ENCODE data around the gene COLEC12. TPM values are rescaled to one million over a fixed set of nuclear protein-coding genes. Genes with fewer than 3 reads are reported as not detected.

Gene COLEC12
- total RNA-seq (2013), result 2.1 TPM
- polyA plus RNA-seq (under 1 TPM; 0.21 to 0.47 (median 0.35) TPM), polyA minus RNA-seq (0.14 and 0.40 TPM in 2 replicates), total RNA-seq (0.06 to 2.6 (median 2.0) reads per million in 11 experiments)

DNA sequence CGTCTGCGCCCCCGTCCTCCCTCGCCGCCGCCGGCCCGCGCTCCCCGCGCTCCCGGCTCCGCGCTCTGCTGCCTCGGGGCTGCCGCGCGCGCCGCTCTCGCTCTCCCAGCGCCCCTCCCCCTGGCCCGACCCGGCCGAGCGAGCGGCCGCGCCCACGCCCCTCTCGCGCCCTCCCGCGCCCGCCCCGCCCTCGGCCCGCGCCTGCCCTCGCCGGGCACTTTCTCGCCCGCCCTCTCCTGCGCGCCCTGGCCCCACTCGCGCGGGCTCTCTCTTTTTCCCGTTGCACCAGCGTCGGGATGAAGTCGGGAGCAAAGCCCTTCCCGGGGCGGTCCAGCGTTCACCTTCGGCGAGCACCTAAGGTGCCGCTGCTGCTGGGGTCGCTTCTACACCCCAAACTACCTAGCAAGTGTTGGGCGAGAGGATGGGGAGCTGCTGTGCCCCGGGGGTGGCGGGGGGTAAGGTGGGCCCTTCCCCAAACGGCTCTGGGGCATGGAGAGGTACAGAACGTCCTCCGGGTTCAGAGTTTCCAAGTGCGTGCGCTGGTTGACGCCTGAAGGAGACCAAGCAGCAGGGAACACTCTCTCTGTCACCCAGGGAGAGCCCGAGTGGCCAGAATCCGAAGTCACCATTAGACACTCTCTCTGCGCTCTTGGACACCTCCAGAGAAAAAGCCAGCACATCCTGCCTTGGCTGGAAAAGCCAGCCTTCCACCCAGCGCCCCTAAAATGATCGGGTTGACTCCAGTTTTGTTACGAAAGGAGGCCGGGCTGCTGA lies at the start of gene COLEC12:
COLEC12 (minus strand) TSS at position 70 of the 774 bp plus-strand sequence. CDS start 187 bp downstream, outside the sequence.
- peak within 1 kb of the TSS in 2 of 7 donors; percentile 5 to 53 for H3K27ac Mint-ChIP-seq
- TF ChIP-seq, protein P1, sequence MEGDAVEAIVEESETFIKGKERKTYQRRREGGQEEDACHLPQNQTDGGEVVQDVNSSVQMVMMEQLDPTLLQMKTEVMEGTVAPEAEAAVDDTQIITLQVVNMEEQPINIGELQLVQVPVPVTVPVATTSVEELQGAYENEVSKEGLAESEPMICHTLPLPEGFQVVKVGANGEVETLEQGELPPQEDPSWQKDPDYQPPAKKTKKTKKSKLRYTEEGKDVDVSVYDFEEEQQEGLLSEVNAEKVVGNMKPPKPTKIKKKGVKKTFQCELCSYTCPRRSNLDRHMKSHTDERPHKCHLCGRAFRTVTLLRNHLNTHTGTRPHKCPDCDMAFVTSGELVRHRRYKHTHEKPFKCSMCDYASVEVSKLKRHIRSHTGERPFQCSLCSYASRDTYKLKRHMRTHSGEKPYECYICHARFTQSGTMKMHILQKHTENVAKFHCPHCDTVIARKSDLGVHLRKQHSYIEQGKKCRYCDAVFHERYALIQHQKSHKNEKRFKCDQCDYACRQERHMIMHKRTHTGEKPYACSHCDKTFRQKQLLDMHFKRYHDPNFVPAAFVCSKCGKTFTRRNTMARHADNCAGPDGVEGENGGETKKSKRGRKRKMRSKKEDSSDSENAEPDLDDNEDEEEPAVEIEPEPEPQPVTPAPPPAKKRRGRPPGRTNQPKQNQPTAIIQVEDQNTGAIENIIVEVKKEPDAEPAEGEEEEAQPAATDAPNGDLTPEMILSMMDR (IDR thresholded peaks at IDR 0.05), result no peak
- peaks cover 4 to 8% of the 10 kb centered on the region in 2 donors for H3K36me3 Mint-ChIP-seq
- intact Hi-C loops (cut with micrococcal nuclease), result no loop called here
- H2AFZ ChIP-seq (ENCODE audit: insufficient read depth, low read depth, low read length, poor library complexity, severe bottlenecking), result peak within 1 kb of the TSS; percentile 68
- peak within 1 kb of the TSS; percentile 83 to 93 for H3K4me3 Mint-ChIP-seq
- H3K79me2 ChIP-seq (ENCODE audit: insufficient read depth, low read length), result no peaks in the 10 kb centered on the region
- H4K20me1 ChIP-seq (ENCODE audit: insufficient read depth, low read length), result no peaks in the 10 kb centered on the region
- H3K9ac ChIP-seq (ENCODE audit: insufficient read depth, low read length, poor library complexity, severe bottlenecking), result no peak within 1 kb of the TSS
- 2% methylated on average over 64 of the region's 75 CpGs for WGBS (ENCODE audit: insufficient coverage)
- peaks cover 22% of the 10 kb centered on the region for H3K4me1 Mint-ChIP-seq
- no peaks in the 10 kb centered on the region for H3K36me3 ChIP-seq (replicated peaks in 1 of 2; ENCODE audit: control insufficient read depth in 1 of 2, insufficient read depth in 2 of 2, low read length in 2 of 2)
- H3K27me3 ChIP-seq (ENCODE audit: control insufficient read depth in 2 of 2, insufficient read depth in 2 of 2, low read length in 2 of 2), result peaks cover 34 to 66% of the 10 kb centered on the region in 2 donors
- no peak within 1 kb of the TSS for H3K27ac ChIP-seq (ENCODE audit: low read depth in 1 of 2, low read length in 2 of 2)
- H3K9me3 Mint-ChIP-seq, result peaks cover 0 to 14% (median 11%) of the 10 kb centered on the region in 7 donors
- H3K9me3 ChIP-seq (replicated peaks in 1 of 2; ENCODE audit: control insufficient read depth in 1 of 2, insufficient read depth in 1 of 2, low read length in 2 of 2), result peaks cover 0 to 15% of the 10 kb centered on the region in 2 donors
- peaks cover 20 to 24% of the 10 kb centered on the region in 2 donors for H3K4me1 ChIP-seq (ENCODE audit: control insufficient read depth in 1 of 2, insufficient read depth in 2 of 2, low read length in 2 of 2)
- peak within 1 kb of the TSS; percentile 90 for H3K4me2 ChIP-seq (replicated peaks; ENCODE audit: extremely low read depth, low read length, poor library complexity, severe bottlenecking)
- peak within 1 kb of the TSS; percentile 17 to 77 (median 44) for H3K4me3 ChIP-seq (replicated peaks in 1 of 3; ENCODE audit: low read depth in 2 of 3, low read length in 3 of 3)
- no peak for DNase-seq
- H3K27me3 Mint-ChIP-seq (ENCODE audit: low read depth in 3 of 3), result peaks cover 61 to 75% (median 61%) of the 10 kb centered on the region in 3 donors

DNA sequence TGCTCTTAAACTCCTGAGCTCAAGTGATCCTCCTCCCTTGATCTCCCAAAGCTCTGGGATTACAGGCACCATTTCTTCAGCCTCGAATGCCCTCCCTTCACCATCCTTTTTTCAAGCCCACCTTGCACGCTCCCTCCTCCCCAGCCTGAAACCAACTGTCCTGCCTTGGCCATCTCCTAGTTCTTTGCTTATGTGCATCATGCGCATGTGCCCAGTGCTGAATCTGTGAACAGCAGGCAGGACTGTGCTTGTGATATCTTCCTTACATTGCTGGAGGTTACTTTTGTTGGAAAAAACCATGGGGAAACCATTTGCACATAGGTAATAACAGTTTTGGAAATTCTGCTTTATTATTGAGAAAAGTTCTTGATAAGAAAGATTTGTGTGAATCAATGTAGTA lies 49.5 kb upstream of the COLEC12 start:
- no peak overlapping the region for H3K27ac ChIP-seq (ENCODE audit: low read depth in 1 of 2, low read length in 2 of 2)
- H3K36me3 Mint-ChIP-seq, result no peaks in the 10 kb centered on the region
- H3K9ac ChIP-seq (ENCODE audit: insufficient read depth, low read length, poor library complexity, severe bottlenecking), result no peak overlapping the region
- intact Hi-C loops (cut with micrococcal nuclease), result no loop called here
- no peak overlapping the region for H3K4me2 ChIP-seq (replicated peaks; ENCODE audit: extremely low read depth, low read length, poor library complexity, severe bottlenecking)
- no peak overlapping the region for H3K4me3 ChIP-seq (replicated peaks in 1 of 3; ENCODE audit: low read depth in 2 of 3, low read length in 3 of 3)
- no peaks in the 10 kb centered on the region for H3K4me1 Mint-ChIP-seq
- no peak overlapping the region for H3K4me3 Mint-ChIP-seq
- no peaks in the 10 kb centered on the region for H3K79me2 ChIP-seq (ENCODE audit: insufficient read depth, low read length)
- no peak overlapping the region for H2AFZ ChIP-seq (ENCODE audit: insufficient read depth, low read depth, low read length, poor library complexity, severe bottlenecking)
- no peak for DNase-seq
- WGBS (ENCODE audit: insufficient coverage), result 94% methylated on average over 3 of the region's 3 CpGs
- no peaks in the 10 kb centered on the region for H3K36me3 ChIP-seq (replicated peaks in 1 of 2; ENCODE audit: control insufficient read depth in 1 of 2, insufficient read depth in 2 of 2, low read length in 2 of 2)
- no peaks in the 10 kb centered on the region for H3K4me1 ChIP-seq (ENCODE audit: control insufficient read depth in 1 of 2, insufficient read depth in 2 of 2, low read length in 2 of 2)
- H3K9me3 ChIP-seq (replicated peaks in 1 of 2; ENCODE audit: control insufficient read depth in 1 of 2, insufficient read depth in 1 of 2, low read length in 2 of 2), result no peaks in the 10 kb centered on the region
- no peaks in the 10 kb centered on the region for H3K27me3 ChIP-seq (ENCODE audit: control insufficient read depth in 2 of 2, insufficient read depth in 2 of 2, low read length in 2 of 2)
- peaks cover 0 to 11% (median 4%) of the 10 kb centered on the region in 7 donors for H3K9me3 Mint-ChIP-seq
- H3K27me3 Mint-ChIP-seq (ENCODE audit: low read depth in 3 of 3), result peaks cover 0 to 2% (median 0%) of the 10 kb centered on the region in 3 donors
- TF ChIP-seq, protein P1 (IDR thresholded peaks at IDR 0.05), result no peak
- no peaks in the 10 kb centered on the region for H4K20me1 ChIP-seq (ENCODE audit: insufficient read depth, low read length)
- no peak overlapping the region for H3K27ac Mint-ChIP-seq

Measured in CD14-positive monocyte (primary cell).